Measurements from ENCODE around the gene TMOD1.

Gene TMOD1

DNA sequence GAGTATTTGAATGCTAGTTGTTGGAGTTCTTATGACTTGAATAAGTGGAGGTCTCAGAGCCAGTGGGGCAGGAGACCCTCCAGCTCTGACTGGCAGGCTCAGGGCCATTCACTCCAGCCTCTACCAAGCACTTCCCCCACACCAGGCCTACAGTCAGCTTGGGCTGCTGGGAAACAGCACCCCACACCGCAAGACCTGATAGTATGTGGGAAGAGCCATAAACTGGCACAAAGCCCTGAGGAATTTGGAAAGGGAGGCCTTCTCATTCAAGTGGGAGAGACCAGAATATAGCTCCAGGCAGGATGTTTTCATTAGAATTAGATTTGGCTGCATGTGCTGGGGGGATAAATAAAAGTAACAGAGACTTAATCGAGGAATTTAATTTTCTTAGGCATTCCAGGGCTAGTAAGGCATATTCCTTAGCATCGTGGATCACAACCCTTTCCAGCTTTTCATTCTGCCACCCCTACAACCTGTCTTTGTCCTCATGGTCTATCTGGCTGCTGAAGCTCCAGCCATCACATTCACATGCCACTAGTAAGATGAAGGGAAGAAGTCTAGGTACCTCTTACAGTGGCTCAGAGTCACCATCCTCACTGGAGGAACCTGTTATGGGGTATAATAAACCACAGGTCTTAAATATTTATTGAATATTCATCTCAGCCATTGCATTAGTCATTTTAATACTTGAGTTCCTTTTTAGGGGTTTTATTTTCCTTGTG is 47.5 kb downstream of the TMOD1 start:
- DNase-seq, result no peak

DNA sequence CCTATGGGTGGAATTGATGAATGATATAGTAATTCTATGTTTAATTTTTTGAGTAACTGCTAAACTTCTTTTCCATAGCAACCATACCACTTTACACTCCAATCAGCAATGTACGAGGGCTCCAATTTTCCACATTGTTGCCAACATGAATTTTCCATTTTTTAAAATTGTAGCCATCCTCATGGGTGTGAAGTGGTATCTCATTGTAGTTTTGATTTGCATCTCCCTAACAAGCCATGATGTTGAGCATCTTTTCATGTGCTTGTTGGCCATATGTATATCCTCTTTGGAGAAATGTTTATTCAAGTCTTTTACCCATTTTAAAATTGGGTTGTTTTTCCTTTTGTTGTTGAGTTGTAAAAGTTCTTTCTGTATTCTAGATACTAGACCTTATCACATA is 48.9 kb downstream of the TMOD1 start:
- no peak for DNase-seq

DNA sequence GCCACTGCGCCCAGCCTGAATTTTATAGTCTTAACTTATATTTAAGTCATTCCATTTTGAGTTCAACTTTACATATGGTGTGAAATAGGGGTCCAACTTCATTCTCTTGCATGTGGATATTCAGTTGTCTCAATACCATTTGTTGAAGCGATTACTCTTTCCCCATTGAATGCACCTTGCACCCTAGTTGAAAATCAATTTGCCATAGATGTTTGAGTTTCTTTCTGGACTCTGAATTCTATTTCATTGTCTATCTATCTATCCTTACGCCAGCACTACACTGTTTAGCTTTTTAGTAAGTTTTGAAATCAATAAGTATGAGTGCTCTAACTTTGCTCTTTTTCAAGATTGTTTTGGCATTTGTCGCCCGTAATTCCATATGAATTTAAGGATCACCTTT is 49.8 kb downstream of the TMOD1 start:
- no peak for DNase-seq

DNA sequence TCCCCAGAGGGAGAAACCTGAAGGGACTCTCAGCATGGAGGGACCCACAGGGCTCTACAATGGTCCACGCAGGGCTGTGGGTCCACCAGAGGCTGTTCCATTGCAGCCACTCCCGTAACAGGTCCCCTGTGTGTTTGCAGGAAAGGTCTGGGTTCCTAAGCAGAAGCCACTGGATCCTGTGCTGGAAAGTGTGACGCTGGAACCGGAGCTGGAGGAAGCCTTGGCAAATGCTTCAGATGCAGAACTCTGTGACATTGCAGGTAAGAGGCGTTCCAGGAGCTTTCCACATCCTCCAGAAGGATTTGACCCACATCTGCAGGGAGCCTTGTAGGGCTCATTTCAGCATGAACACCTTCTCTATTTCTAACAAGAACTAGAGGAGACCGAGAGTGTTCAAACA is 51.7 kb downstream of the TMOD1 start:
- DNase-seq, result no peak

DNA sequence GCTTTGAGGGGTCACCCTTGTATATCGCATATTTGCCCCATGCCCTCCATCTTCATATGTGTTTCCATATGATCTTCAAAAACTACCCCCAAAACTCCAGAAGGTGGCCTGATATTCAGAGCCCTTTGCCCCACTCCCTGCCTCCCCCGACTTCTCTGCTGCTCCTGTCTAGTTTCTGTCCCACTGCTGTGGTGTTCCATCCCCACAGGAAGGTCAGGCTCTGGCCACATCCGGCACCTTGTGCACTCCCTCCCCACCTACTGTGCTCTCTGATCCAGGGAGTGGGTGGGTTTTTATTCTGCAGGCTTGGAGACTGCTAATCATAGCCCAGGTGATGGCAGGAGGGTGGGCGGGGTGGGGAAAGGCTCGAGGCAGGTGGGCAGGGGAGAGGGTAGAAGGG is 52.4 kb downstream of the TMOD1 start:
- no peak for DNase-seq

DNA sequence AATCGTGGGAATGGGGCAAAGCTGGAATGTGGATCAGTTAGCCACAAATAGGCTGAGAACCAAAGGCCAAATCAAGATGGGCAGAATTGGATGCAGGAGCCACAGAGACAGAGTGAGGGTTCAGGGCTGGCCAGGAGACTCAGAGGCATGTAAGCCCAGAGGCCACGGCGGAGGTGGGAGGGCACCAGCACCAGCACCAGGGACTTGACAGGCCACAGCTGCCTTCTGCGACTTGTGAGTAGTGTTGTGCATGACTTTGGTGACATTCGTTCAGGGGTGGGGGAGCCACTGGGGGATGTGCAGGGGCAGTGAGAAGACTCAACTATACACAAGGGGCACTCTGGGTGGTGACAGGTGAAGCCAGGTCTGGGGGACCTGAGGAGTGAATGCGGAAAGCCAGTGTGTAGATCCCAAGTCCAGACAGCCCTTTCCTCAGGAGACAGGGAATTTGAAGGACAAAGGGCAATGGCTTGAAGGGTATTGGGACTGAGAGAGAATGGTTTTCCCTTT is 53.2 kb downstream of the TMOD1 start:
- no peak for DNase-seq

DNA sequence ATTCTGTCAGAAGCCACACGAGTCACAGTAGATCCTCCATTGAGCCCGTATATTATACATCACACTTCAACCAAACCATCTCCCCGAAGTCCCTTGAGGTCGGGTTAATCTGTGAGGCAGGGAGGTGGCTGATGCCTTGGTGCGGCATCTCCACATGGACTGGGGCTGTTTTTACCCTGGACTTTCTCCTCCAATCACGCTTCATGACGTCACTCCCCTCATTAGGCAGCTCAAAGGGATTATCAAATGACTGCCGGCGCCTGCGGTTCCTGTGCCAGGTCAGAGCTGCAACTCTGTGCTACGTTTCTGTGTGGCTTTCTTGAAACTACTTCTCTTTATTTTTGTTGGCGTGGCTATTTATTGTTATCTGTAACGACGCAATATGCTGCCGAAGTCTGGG is 53.7 kb downstream of the TMOD1 start:
- DNase-seq, result no peak

DNA sequence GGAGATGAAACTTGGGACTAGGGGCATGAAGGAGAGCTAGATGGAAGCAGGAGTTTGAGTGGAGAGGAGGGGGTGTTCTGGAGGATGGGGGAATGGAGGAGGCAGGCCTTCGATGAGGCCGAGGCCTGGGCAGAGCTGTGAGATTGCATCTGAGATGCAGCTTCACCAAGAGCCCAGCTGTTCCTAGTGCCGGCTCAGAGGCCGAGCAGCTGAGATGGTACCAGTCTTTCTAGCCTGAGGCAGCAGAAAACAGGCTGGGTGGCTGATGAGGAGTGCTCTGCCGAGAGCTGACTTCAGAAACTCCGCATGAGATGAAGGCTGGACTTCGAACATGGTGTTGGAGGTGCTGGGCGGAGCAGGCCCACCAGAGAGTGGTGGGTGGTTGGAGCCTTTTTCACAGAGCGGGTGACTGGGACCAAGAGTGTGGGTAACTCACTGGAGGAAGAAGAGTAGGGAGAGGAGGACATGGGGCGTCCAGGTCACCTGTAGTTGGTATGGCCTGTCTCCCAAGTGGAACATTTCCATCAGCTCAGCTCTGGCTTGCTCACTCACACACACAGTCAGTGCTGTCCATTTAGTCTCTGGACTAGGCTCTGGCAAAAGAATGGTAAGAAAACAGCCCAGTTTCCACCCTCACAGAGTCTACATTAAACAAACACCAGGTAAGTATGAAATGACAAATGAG is 54.7 kb downstream of the TMOD1 start:
- DNase-seq, result no peak

DNA sequence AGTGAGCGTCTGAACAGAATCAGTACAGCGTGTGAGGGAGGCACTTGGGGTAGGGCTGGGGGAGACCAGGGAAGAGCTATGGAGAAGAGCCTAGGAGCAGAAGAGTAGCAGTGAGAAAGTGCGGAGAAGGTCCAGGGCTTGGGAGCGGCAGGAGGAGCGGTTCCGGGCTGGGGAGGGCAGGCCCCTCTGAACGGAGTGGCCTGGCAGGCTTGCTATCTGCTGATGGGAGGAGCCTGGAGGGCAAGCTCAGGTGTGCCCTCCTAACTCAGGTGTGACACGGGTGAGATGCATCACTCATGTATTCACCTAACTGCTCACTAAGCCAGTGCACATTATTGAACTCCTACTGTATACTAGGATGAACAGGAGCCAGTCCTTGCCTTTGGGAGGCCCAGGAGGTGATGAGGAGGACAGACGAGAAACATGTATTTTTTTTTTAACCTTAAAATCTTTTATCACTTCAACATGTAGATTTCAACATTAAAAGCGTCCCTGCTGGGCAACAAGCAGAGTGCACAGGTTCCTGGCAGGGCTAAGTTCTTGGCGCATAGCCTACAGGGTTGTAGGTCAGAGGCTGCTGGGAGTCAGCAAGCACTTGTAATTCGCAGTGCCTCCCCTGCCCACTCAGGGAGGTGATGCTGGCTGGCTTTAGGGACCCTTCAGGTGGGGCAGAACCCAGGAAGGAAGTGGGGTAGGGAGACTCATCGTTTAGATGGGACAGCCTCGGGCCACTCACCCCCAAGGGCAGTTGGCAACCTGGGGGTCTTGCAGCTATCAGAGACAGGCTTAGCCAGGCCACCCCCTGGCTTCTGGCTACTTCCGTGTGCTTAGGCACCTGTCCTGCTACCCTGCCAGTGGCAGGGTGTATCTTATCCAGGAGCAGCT is 55.5 kb downstream of the TMOD1 start:
- no peak for DNase-seq

DNA sequence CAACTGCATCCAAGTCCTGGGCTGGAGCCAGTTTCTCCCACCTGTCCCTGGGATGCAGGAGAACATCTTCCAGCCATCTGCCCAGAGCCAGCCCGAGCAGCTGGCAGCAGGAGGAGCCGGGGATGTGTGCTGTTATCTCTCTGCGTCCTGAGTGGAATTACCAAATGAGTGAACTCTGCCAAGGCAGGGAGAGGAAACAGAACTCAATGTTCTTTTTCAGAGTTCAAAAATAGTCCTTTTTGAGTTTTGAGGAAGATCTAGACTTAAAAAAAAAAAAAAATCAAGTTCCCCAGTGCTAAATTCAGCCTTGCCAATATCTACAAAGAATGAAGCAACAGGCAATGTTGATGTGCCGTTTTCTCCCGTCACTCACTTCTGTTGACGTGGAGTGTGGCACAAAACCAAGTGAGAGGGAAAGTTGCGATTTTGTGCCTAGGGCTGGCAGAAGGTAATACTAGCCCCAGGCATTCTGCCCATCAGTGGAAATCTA is 56.2 kb downstream of the TMOD1 start:
- no peak for DNase-seq

DNA sequence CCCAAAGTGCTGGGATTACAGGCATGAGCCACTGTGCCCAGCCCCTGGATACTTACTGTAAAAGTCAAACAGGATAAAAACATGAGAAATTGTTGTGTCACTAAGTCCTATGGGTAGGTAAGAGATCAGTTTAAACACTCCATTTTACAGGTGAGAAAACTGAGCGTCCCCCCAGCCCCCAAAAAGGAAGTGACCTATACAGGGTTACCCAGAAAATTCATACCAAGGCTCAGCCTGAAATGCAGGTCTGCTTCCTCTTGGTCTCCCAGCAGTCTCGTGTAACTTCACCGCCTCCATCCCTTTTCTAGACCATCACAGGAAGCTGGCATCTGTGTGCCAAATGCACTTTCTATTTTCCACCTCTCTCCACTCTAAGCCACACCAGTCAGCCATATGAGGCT is 57.2 kb downstream of the TMOD1 start:
- no peak for DNase-seq

DNA sequence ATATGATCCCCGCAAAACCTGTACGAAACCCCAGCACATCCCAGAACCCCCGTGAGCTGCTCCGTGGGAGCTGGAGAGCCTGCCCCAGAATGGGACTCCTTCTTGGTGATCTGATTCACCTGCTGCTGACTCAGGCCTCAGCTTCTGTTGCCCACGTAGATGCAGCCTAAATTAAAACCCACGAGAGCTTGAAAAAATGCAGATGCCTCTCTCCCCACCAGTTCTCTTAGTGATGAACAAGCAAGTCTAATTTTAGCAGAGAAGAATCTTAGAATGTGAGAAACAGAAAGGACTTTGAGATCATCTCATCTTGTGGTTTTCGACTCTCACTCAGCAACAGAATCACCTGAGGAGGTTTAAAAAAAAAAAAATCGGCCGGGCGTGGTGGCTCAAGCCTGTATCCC is 57.6 kb downstream of the TMOD1 start:
- no peak for DNase-seq

DNA sequence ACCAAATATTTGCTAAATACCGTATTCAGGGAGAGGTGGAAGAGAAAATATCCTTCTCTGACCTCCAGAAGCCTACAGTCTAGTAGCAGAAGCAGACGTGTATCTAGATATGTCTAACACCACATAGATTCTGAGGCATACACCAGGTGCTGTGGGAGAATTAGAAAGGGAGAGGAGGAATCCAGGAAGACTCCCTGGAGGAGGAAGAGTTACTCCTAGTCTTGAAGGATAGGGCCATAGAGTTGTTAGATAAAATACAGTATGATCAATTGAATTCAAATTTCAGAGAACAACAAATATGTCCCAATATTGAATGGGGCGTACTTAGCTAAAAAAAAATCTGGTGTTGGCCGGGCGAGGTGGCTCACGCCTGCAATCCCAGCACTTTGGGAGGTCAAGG is 58.7 kb downstream of the TMOD1 start:
- no peak for DNase-seq

DNA sequence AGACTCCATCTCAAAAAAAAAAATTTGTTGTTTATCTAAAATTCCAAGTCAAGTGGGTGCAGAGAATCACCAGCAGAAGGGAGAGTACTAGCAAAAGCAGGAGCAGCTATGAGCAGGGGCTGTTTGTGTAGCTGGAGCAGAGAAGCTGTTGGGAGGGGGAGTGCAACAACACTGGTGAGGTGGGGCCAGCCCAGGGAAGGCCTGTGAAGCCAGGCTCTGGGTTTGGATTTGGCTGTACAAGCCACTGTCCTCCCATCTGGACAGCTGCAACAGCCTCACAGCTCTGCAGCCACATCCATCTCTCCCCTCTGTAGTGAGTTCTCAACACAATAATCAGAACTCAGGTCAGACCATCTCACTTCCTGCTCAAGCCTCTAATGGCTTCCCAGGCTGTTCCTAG is 59.4 kb downstream of the TMOD1 start:
- DNase-seq, result no peak

DNA sequence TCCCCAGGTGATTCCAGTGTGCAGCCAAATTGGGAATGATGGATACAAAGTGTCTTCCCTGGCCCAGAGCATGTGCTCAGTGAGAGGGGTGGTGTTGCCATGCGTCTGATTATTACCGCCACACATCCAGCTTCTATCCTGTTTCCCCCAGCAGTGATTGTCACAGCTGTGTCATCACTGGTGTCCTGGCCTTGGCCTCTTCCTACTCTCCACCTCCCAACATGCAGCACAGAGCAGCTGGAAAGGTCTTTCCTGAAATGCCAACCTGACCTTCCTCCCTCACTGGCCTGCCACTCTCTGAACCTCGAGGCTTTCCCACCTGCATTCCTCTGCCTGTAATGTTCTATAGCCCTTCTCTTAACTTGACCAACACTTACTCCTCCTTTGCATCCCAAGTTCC is 60.0 kb downstream of the TMOD1 start:
- no peak for DNase-seq

DNA sequence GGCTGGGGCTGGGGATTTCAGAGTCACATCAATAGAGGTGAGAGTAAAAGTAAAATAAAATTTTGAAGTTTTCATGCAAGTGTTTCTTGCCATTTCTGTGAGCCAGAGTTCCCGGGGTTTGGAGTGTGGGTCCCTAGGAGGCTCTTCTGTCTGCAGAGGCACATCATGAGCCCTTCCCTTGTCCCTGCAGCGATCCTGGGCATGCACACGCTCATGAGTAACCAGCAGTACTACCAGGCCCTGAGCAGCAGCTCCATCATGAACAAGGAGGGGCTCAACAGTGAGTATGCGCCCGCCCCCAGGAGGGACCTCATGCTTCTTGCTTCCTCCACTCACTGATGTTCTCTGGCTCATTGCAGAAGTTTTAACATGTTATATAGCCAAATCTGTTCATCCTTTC is 61.1 kb downstream of the TMOD1 start:
- no peak for DNase-seq

DNA sequence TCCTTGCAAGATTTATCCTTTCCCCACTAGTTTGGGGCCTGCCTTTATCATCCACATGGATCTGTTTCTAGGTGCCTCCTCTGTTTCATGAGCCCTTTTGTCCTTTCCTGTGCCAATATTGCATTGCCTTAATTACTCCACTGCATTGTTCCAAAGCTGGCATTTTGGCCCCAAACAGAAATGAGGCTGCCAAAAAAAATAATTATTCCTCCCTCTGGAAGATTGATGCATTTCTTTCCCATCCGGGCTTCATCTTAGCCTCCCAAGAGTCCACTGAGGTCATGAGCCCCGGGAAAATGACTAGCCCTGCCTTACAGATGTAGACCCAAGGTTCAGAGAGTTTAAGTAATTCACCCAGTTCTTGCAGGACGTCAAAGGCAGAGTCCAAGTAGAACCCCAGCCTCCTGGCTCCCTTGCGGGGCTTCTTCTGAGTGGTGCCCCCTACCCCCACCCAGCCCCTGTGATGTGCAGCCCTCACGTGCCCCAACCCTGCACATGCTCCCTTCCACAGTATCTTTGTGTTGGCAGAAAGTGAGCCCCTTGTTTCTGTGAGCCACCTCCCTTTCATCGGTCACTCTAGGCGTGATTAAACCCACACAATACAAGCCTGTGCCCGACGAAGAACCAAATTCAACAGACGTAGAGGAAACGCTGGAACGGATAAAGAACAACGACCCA is 62.1 kb downstream of the TMOD1 start:
- no peak for DNase-seq

DNA sequence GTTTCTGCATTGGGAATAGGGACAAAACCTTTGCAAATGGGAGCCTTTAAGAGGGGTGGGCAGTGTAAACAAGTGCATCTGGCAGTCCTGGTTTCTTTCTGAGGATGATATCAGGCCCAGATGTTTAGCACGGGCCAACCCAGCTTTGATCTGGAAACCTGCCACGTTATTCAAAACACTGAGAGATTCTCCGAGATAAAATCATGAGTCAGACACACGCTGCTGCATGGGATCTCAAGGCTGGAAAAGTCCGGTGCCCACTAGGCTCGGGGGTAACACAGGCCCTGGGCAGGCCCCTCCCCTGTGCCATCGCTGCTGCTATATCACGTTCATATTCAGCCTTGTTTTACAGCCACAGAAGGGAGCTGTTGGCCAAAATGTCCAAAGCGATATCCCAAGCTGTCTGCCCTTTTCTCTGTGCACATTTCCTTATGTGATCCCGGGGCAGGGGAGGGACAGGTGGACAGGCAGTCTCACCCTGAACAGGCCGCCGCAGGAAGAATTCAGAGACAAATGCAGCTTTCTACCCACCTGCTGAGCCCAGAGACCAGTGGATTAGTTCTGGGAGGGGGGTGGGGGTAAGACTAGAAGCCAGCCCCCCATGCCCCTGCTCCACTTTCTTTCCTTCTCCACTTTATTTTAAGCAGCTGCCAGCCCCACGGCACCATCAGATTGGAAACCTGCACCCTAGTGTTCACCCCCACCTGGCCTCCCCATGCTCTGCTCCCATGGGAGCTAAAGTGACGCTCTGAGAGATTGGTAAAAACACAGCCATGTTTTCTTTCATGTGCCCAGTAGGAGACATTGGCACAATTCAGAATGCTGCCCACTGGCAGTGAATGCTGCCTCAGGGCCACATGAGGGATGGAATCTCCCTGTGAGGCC is 63.1 kb downstream of the TMOD1 start:
- DNase-seq, result no peak

DNA sequence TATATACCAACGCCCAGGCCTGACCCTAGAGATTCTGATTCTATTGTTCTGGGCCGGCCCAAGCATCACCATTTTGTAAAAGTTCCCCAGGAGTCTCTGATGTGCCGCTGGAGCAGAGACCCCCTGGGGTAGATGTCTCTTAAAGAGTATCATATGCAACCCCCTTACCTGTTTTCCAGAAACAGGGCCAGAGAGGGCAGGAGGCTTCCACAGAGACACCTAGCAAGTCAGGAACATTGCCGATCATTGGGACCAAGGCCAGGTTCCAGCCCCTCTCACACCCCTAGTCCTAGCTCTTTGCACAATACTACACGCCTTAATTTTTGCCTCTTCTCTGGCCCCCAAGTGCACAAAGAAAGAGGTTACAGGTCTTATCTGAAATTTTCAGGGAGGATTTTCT is 63.8 kb downstream of the TMOD1 start:
- DNase-seq, result no peak

DNA sequence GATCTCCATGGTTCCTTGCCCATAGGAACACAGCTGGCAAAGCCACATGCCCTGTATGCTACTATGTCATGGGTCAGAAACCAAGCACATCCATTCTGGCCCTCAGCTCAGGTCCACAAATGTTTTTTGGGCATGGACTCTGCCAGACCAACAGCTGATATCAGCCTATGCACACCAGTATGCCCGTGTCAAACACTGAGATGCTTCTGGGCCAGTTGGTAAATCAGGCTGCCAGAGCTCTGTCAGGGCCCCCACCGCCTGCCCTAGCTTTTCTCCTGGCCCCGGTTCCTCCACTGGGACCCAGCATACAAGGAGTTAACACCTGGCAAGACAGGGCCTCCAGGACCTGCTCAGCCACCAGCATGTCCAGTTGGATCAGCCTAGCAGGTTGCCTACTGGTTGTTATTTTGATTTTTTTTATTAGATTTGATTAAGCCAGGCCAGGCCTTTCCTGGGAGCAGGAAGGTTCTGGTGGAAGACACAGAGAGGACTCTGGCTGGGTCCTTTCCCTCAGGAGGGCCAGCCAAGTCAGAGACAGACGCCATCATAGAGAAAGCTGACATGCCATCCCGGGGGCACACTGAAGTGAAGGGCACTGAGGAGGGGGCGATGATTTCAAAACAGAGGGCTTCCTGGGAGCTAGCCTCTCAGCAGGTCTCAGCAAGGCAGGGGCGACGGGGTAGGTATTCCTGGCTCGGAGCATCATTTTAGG is 65.9 kb downstream of the TMOD1 start:
- DNase-seq, result no peak

DNA sequence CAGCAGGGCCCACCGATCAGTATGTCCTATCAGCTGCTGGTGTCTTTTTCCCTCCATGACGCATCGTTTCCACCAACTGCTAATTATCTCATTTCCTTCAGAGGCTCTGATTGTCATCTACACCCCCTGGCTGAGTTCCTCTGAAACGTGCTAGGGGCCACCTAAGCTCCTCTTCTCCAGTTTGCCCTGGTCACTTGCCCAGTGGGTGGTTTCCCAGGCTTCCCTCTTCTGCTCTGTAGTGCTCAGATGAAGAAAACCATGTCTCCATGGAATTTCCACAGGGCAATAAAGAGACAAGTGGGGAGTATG is 66.4 kb downstream of the TMOD1 start:
- no peak for DNase-seq

All from stimulated activated naive CD4-positive, alpha-beta T cell treated with Interleukin-2 at 50 U/mL for 16 hours (primary cell).